K562 (cell line): ENCODE data around the gene GBP7. TPM values are rescaled to one million over a fixed set of nuclear protein-coding genes. Genes with fewer than 3 reads are reported as not detected.
A peak's percentile ranks its signal among the peaks of the same experiment; 100 is the strongest.

Experiments used
- ATAC-seq: fragments of 200-7000 bp; cut with Tn5 transposase; 3 replicates; pipeline ENCODE4 v1.9.1; 2020; ENCODE audit warnings: moderate library complexity
- BruUV-seq: library from RNA; stranded (reverse); fragments of 400-500 nt; replicated peaks from 2 replicates; lab custom pipeline; 2021; lab: Mats Ljungman, UMichigan
- CTCF ChIA-PET: fragments of 300-600 bp; formaldehyde crosslinking; extraction: SDS; loops from one replicate; lab custom pipeline; 2021; ENCODE audit warnings: low intra/inter-chr PET ratio; lab: Yijun Ruan, JAX
- POLR2A ChIA-PET: fragments of 300-600, 350-650 bp; sonication (Branson Sonifier 250); formaldehyde crosslinking; extraction: SDS; loops from one replicate; lab custom pipeline; 2021; ENCODE audit warnings: antibody characterized with exemption, inconsistent platforms; lab: Yijun Ruan, JAX
- DNase-seq, 4 experiments: peaks; one replicate each; pipeline versions ENCODE4 v3.0.0 to v3.0.0-alpha.2; 2011 to 2018; ENCODE audit warnings: low spot score in 3 of 4, mixed read lengths in 3 of 4; ENCODE audit errors: extremely low read depth in 1 of 4
- FAIRE-seq: peaks from 2 replicates; lab custom pipeline; 2011; peaks lifted over from hg19 to GRCh38; lab: Jason Lieb, UNC
- H2AFZ ChIP-seq: 2 replicates; pipeline ENCODE4 v1.6.0; 2011; ENCODE audit warnings: low read depth, low read length, control low read depth, inconsistent platforms
- H3K27ac ChIP-seq: fragments of 200-600 bp; 3 replicates; pipeline ENCODE4 v1.8.0; 2011; ENCODE audit warnings: low read depth, mild to moderate bottlenecking, control low read depth, inconsistent platforms, low read length, moderate library complexity, mixed read lengths; ENCODE audit errors: extremely low read depth
- H3K27me3 ChIP-seq, 2 experiments: fragments of 300-600 bp in 1 of 2; 2 replicates in 1 of 2; 3 replicates in 1 of 2; pipeline versions ENCODE4 v1.6.0 to v1.8.0; 2011; ENCODE audit warnings: inconsistent platforms in 2 of 2, low read length in 2 of 2, mild to moderate bottlenecking in 1 of 2, mixed read lengths in 1 of 2, moderate library complexity in 1 of 2; ENCODE audit not compliant: control insufficient read depth in 2 of 2, insufficient read depth in 2 of 2
- H3K36me3 ChIP-seq: fragments of 300-600 bp; 3 replicates; pipeline ENCODE4 v1.8.0; 2011; ENCODE audit warnings: mild to moderate bottlenecking, low read length, inconsistent platforms; ENCODE audit not compliant: control insufficient read depth, insufficient read depth
- H3K4me1 ChIP-seq, 2 experiments: fragments of 200-600 bp in 1 of 2; replicated peaks in 1 of 2; 2 replicates in 1 of 2; 3 replicates in 1 of 2; pipeline versions ENCODE4 v1.5.1 to v1.8.0; 2011; ENCODE audit warnings: inconsistent platforms in 2 of 2, low read length in 2 of 2, mild to moderate bottlenecking in 1 of 2, mixed read lengths in 1 of 2, moderate library complexity in 1 of 2; ENCODE audit not compliant: control insufficient read depth in 2 of 2, insufficient read depth in 2 of 2
- H3K4me2 ChIP-seq: 2 replicates; pipeline ENCODE4 v1.6.1; 2011; ENCODE audit warnings: low read length, control low read depth, inconsistent platforms, mixed read lengths; ENCODE audit not compliant: insufficient read depth
- H3K4me3 ChIP-seq: fragments of 200-600 bp; sonication (generic), shearing (Covaris generic); 2 replicates; pipeline ENCODE4 v1.5.1; 2016; ENCODE audit warnings: control low read depth, inconsistent platforms
- H3K79me2 ChIP-seq: fragments of 200-600 bp; 3 replicates; pipeline ENCODE4 v1.8.0; 2011; ENCODE audit warnings: low read length, inconsistent platforms; ENCODE audit not compliant: control insufficient read depth, insufficient read depth
- H3K9ac ChIP-seq, 2 experiments: 2 replicates each; pipeline versions ENCODE4 v1.6.0 to v1.6.1; 2011; ENCODE audit warnings: low read depth in 2 of 2, low read length in 2 of 2, control low read depth in 1 of 2, inconsistent platforms in 1 of 2, mild to moderate bottlenecking in 1 of 2, mixed read lengths in 1 of 2; ENCODE audit not compliant: insufficient read depth in 1 of 2
- H3K9me1 ChIP-seq: one replicate; pipeline ENCODE4 v1.6.0; 2011; ENCODE audit warnings: inconsistent platforms, mild to moderate bottlenecking, low read length, moderate library complexity; ENCODE audit not compliant: control insufficient read depth, insufficient read depth
- H3K9me3 ChIP-seq: replicated peaks from 2 replicates; pipeline ENCODE4 v1.5.1; 2011; ENCODE audit warnings: low read depth, low read length, inconsistent platforms; ENCODE audit not compliant: control insufficient read depth, insufficient read depth
- H4K20me1 ChIP-seq: replicated peaks from 2 replicates; pipeline ENCODE4 v1.6.1; 2011; ENCODE audit warnings: low read length, inconsistent platforms, mixed read lengths; ENCODE audit not compliant: control insufficient read depth, insufficient read depth
- DEAF1 ChIP-seq: fragments of 450-650 bp; formaldehyde crosslinking; IDR thresholded peaks from 2 replicates; pipeline ENCODE4 v1.4.0; 2020; ENCODE audit warnings: mild to moderate bottlenecking, moderate library complexity
- NFIC ChIP-seq: fragments of 450-650 bp; IDR thresholded peaks from 2 replicates; pipeline ENCODE4 v1.6.1; 2017; ENCODE audit warnings: mild to moderate bottlenecking, inconsistent platforms
- POLR3A ChIP-seq: IDR thresholded peaks from 2 replicates; pipeline ENCODE4 v1.6.1; 2011; ENCODE audit warnings: borderline replicate concordance, mild to moderate bottlenecking, moderate library complexity; ENCODE audit not compliant: insufficient read length, insufficient read depth; ENCODE audit errors: extremely low read depth
- STAG1 ChIP-seq: sonication (generic); formaldehyde crosslinking; IDR thresholded peaks from 2 replicates; pipeline ENCODE4 v1.5.0; 2020; ENCODE audit warnings: missing genetic modification reagents, borderline replicate concordance
- ZFP91 ChIP-seq: sonication (generic); formaldehyde crosslinking; IDR thresholded peaks from 2 replicates; pipeline ENCODE4 v1.8.0; 2022; ENCODE audit warnings: mild to moderate bottlenecking, missing genetic modification reagents
- in situ Hi-C: fragments of 300-500 bp; cut with MboI; formaldehyde crosslinking; loops from 4 replicates; pipeline ENCODE4 v1.15.0; 2018; ENCODE audit warnings: inconsistent platforms, mixed read lengths
- intact Hi-C: fragments of 100-400 bp; cut with micrococcal nuclease; formaldehyde crosslinking; loops from 2 replicates; pipeline ENCODE4 v1.14.2; 2022
- polyA plus RNA-seq, 8 experiments: library from polyadenylated mRNA; depleted of rRNA in 4 of 8; stranded (reverse) in 5 of 8; unstranded in 3 of 8; fragments of >200 nt; fragmentation: Nextera tagmentation in 2 of 8; fragmentation: Illumina TruSeq in 1 of 8; extraction: Ambion mirVana in 2 of 8; extraction: Trizol in 1 of 8; gene quantifications; 2 replicates each; pipeline versions ENCODE4 v1.2.1 to v1.2.3, GENCODE V29; 2011 to 2014; ENCODE audit warnings: inconsistent platforms in 1 of 8, missing spikeins in 1 of 8
- total RNA-seq, 7 experiments: library from RNA; depleted of rRNA in 6 of 7; stranded (reverse); fragments of >200 nt in 6 of 7; fragmentation: Illumina TruSeq in 2 of 7; extraction: Trizol in 2 of 7; gene quantifications; 2 replicates each; pipeline versions ENCODE4 v1.2.1 to v1.2.3, GENCODE V29; 2011 to 2021; ENCODE audit warnings: low replicate concordance in 1 of 7
- TF ChIP-seq, protein P1 (sequence below): fragments of 450-650 bp; formaldehyde crosslinking; IDR thresholded peaks from 2 replicates; pipeline ENCODE4 v1.4.0; 2020; ENCODE audit warnings: mild to moderate bottlenecking, moderate library complexity
- TF ChIP-seq, protein P2 (sequence below), 2 experiments: fragments of 450-650 bp; formaldehyde crosslinking in 1 of 2; IDR thresholded peaks; 2 replicates each; pipeline versions ENCODE4 v1.4.0 to v1.6.1; 2014 to 2020; ENCODE audit warnings: mild to moderate bottlenecking in 2 of 2, borderline replicate concordance in 1 of 2, low read depth in 1 of 2

GBP7 gene
- total and polyA plus RNA-seq, 9 of the 15 experiments (the other 6 are each of a cell fraction or from before 2014, with no cell fraction given) = 0.03 TPM; not detected in 8

- DNase-seq (peak; percentile 45 to 71 (median 52)), FAIRE-seq (peak; percentile 91), ATAC-seq (peak; percentile 87)
- no peak overlapping the region for H2AFZ ChIP-seq
- no peak overlapping the region for H3K9ac ChIP-seq
- ChIA-PET POLR2A (interaction anchor here (0.6 to 1.0 kb wide), 2 partner anchors 10 to 524 kb away, joined by 3 read pairs; no protein-coding TSS in a partner anchor), CTCF (interaction anchor here (0.5 to 1.5 kb wide), 2 partner anchors 26 to 273 kb away, joined by 3 to 14 read pairs; no protein-coding TSS in a partner anchor)
- no peak overlapping the region for H3K4me2 ChIP-seq
- no peaks in the 10 kb centered on the region for H4K20me1 ChIP-seq
- no TSS peak for BruUV-seq
- H3K27ac ChIP-seq = no peak overlapping the region
- no peaks in the 10 kb centered on the region for H3K9me3 ChIP-seq
- H3K27me3 ChIP-seq = no peaks in the 10 kb centered on the region
- intact Hi-C loops (loop anchor here (1.0 to 5.0 kb wide), 4 partner anchors 88 to 370 kb away; no protein-coding TSS in a partner anchor), in situ Hi-C loops (no loop called here)
- H3K4me3 ChIP-seq = no peak overlapping the region
- no peaks in the 10 kb centered on the region for H3K79me2 ChIP-seq
- peaks cover 0 to 4% of the 10 kb centered on the region in 2 experiments; a peak in 3 of 5 replicates for H3K4me1 ChIP-seq
- H3K36me3 ChIP-seq = no peaks in the 10 kb centered on the region
- H3K9me1 ChIP-seq = no peaks in the 10 kb centered on the region
- TF ChIP-seq, protein P1, sequence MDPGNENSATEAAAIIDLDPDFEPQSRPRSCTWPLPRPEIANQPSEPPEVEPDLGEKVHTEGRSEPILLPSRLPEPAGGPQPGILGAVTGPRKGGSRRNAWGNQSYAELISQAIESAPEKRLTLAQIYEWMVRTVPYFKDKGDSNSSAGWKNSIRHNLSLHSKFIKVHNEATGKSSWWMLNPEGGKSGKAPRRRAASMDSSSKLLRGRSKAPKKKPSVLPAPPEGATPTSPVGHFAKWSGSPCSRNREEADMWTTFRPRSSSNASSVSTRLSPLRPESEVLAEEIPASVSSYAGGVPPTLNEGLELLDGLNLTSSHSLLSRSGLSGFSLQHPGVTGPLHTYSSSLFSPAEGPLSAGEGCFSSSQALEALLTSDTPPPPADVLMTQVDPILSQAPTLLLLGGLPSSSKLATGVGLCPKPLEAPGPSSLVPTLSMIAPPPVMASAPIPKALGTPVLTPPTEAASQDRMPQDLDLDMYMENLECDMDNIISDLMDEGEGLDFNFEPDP (CRISPR knock-in tag) = no peak
- no peak for TF ChIP-seq POLR3A
- TF ChIP-seq NFIC = no peak
- TF ChIP-seq STAG1 (CRISPR knock-in tag) = peak; percentile 16; the same call in 1 of the 2 replicates
- peak; percentile 66 for TF ChIP-seq DEAF1 (CRISPR knock-in tag)
- no peak for TF ChIP-seq ZFP91 (CRISPR knock-in tag)
- TF ChIP-seq, protein P2, sequence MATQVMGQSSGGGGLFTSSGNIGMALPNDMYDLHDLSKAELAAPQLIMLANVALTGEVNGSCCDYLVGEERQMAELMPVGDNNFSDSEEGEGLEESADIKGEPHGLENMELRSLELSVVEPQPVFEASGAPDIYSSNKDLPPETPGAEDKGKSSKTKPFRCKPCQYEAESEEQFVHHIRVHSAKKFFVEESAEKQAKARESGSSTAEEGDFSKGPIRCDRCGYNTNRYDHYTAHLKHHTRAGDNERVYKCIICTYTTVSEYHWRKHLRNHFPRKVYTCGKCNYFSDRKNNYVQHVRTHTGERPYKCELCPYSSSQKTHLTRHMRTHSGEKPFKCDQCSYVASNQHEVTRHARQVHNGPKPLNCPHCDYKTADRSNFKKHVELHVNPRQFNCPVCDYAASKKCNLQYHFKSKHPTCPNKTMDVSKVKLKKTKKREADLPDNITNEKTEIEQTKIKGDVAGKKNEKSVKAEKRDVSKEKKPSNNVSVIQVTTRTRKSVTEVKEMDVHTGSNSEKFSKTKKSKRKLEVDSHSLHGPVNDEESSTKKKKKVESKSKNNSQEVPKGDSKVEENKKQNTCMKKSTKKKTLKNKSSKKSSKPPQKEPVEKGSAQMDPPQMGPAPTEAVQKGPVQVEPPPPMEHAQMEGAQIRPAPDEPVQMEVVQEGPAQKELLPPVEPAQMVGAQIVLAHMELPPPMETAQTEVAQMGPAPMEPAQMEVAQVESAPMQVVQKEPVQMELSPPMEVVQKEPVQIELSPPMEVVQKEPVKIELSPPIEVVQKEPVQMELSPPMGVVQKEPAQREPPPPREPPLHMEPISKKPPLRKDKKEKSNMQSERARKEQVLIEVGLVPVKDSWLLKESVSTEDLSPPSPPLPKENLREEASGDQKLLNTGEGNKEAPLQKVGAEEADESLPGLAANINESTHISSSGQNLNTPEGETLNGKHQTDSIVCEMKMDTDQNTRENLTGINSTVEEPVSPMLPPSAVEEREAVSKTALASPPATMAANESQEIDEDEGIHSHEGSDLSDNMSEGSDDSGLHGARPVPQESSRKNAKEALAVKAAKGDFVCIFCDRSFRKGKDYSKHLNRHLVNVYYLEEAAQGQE (IDR thresholded peaks at IDR 0.05; ENCODE audit: borderline replicate concordance) = peak; percentile 77
- TF ChIP-seq, protein P2 (CRISPR knock-in tag; IDR thresholded peaks at IDR 0.05; ENCODE audit: low read depth) = no peak
These were observed 90.0 kb downstream of the GBP7 start for GRCh38 chr1:89085781-89086180.
